ENCODE data around the gene C13orf46. TPM values are rescaled to one million over a fixed set of nuclear protein-coding genes. Genes with fewer than 3 reads are reported as not detected.

Gene C13orf46
- total RNA-seq, 1 donor from 2014 or later: 0.83 TPM

- no peaks in the 10 kb centered on the region for H3K4me1 Mint-ChIP-seq (ENCODE audit: low read depth)
- no peaks in the 10 kb centered on the region for H3K27me3 Mint-ChIP-seq (ENCODE audit: insufficient read depth)
- intact Hi-C loops (cut with micrococcal nuclease): no loop called here
- H3K27ac Mint-ChIP-seq: no peak overlapping the region
- no peaks in the 10 kb centered on the region for H3K9me3 Mint-ChIP-seq
- no peak for DNase-seq (ENCODE audit: low spot score)
- no peak overlapping the region for H3K4me3 Mint-ChIP-seq
- peaks cover 9% of the 10 kb centered on the region for H3K36me3 Mint-ChIP-seq (ENCODE audit: low read depth)
Observed at GRCh38 chr13:114004420-114005205, 30.7 kb upstream of the C13orf46 start.

DNA sequence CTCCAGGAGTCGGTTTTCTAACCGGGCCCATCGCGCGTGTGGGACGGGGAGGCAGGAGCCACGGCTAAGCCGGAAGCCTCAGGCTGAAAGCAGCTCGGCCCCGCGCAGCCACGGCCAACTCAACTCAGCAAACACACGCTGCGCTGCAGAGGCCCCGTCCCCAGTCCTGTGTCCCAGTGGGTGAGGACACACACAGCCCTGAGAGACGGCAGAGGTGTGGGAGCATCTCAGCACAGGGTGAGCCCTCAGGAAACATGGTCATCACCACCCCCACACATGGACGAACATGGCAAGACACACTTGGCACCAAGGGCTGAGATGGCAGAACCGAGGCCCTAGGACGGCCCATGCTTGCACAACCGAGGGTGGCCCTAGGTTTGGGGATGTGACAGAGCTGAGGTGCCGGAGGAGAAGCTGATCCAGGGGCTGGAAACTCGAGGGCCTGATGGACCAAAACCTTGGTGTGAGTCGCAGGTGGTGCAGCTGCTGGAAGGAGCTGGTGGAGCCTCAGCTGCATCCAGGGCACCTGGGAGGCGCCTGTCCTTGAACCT lies 29.0 kb upstream of the C13orf46 start:
- H3K36me3 Mint-ChIP-seq (ENCODE audit: low read depth): peaks cover 13% of the 10 kb centered on the region
- H3K27ac Mint-ChIP-seq: no peak overlapping the region

GRCh38 chr13:114002009-114002544 lies 28.2 kb upstream of the C13orf46 start:
- no peak for DNase-seq (ENCODE audit: low spot score)
- no peaks in the 10 kb centered on the region for H3K27me3 Mint-ChIP-seq (ENCODE audit: insufficient read depth)
- peaks cover 15% of the 10 kb centered on the region for H3K36me3 Mint-ChIP-seq (ENCODE audit: low read depth)
- intact Hi-C loops (cut with micrococcal nuclease): no loop called here
- H3K9me3 Mint-ChIP-seq: no peaks in the 10 kb centered on the region
- H3K4me3 Mint-ChIP-seq: no peak overlapping the region
- no peak overlapping the region for H3K27ac Mint-ChIP-seq
- H3K4me1 Mint-ChIP-seq (ENCODE audit: low read depth): no peaks in the 10 kb centered on the region

More for the DNA sequence above, 29.0 kb upstream of the C13orf46 start:
- intact Hi-C loops (cut with micrococcal nuclease): no loop called here
- H3K4me3 Mint-ChIP-seq: no peak overlapping the region
- H3K4me1 Mint-ChIP-seq (ENCODE audit: low read depth): no peaks in the 10 kb centered on the region
- H3K9me3 Mint-ChIP-seq: no peaks in the 10 kb centered on the region
- no peaks in the 10 kb centered on the region for H3K27me3 Mint-ChIP-seq (ENCODE audit: insufficient read depth)
- no peak for DNase-seq (ENCODE audit: low spot score)

GRCh38 chr13:114001331-114002008 lies 27.6 kb upstream of the C13orf46 start:
- Mint-ChIP-seq H3K36me3 (ENCODE audit: low read depth) (peaks cover 16% of the 10 kb centered on the region), H3K9me3 (no peaks in the 10 kb centered on the region), H3K4me3 (no peak overlapping the region), H3K27ac (no peak overlapping the region), H3K27me3 (ENCODE audit: insufficient read depth) (no peaks in the 10 kb centered on the region), H3K4me1 (ENCODE audit: low read depth) (no peaks in the 10 kb centered on the region)
- intact Hi-C loops (cut with micrococcal nuclease): no loop called here
- DNase-seq (ENCODE audit: low spot score): no peak

GRCh38 chr13:114000151-114001040 lies 26.5 kb upstream of the C13orf46 start:
- Mint-ChIP-seq H3K4me1 (ENCODE audit: low read depth) (no peaks in the 10 kb centered on the region), H3K9me3 (no peaks in the 10 kb centered on the region), H3K27ac (no peak overlapping the region), H3K4me3 (no peak overlapping the region), H3K36me3 (ENCODE audit: low read depth) (peaks cover 16% of the 10 kb centered on the region), H3K27me3 (ENCODE audit: insufficient read depth) (no peaks in the 10 kb centered on the region)
- no peak for DNase-seq (ENCODE audit: low spot score)
- intact Hi-C loops (cut with micrococcal nuclease): no loop called here

DNA sequence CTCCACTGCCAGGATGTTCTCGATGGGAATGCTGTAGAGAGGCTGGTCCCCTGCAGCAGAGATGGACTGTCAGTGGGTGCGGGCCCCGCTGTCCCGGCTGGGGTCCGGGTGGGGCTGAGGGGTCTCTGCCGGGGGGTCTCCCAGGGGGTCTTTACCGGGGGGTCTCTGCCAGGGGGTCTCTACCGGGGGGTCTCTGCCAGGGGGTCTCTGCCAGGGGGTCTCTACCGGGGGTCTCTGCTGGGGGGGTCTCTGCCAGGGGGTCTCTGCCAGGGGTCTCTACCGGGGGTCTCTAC lies 25.7 kb upstream of the C13orf46 start:
- Mint-ChIP-seq H3K27me3 (ENCODE audit: insufficient read depth) (no peaks in the 10 kb centered on the region), H3K4me3 (no peak overlapping the region), H3K36me3 (ENCODE audit: low read depth) (peaks cover 15% of the 10 kb centered on the region), H3K4me1 (ENCODE audit: low read depth) (no peaks in the 10 kb centered on the region), H3K9me3 (no peaks in the 10 kb centered on the region), H3K27ac (no peak overlapping the region)
- no peak for DNase-seq (ENCODE audit: low spot score)
- intact Hi-C loops (cut with micrococcal nuclease): no loop called here

GRCh38 chr13:113998781-113999617 lies 25.1 kb upstream of the C13orf46 start:
- H3K4me1 Mint-ChIP-seq (ENCODE audit: low read depth): no peaks in the 10 kb centered on the region
- peaks cover 20% of the 10 kb centered on the region for H3K36me3 Mint-ChIP-seq (ENCODE audit: low read depth)
- H3K4me3 Mint-ChIP-seq: no peak overlapping the region
- intact Hi-C loops (cut with micrococcal nuclease): no loop called here
- H3K27me3 Mint-ChIP-seq (ENCODE audit: insufficient read depth): no peaks in the 10 kb centered on the region
- no peaks in the 10 kb centered on the region for H3K9me3 Mint-ChIP-seq
- H3K27ac Mint-ChIP-seq: no peak overlapping the region
- no peak for DNase-seq (ENCODE audit: low spot score)

GRCh38 chr13:113997845-113998751 lies 24.2 kb upstream of the C13orf46 start:
- H3K4me1 Mint-ChIP-seq (ENCODE audit: low read depth): no peaks in the 10 kb centered on the region

GRCh38 chr13:113996912-113997745 lies 23.3 kb upstream of the C13orf46 start:
- Mint-ChIP-seq H3K4me1 (ENCODE audit: low read depth) (no peaks in the 10 kb centered on the region), H3K36me3 (ENCODE audit: low read depth) (peaks cover 29% of the 10 kb centered on the region), H3K9me3 (no peaks in the 10 kb centered on the region), H3K4me3 (no peak overlapping the region), H3K27me3 (ENCODE audit: insufficient read depth) (no peaks in the 10 kb centered on the region), H3K27ac (no peak overlapping the region)
- intact Hi-C loops (cut with micrococcal nuclease): no loop called here
- DNase-seq (ENCODE audit: low spot score): no peak

More at GRCh38 chr13:113997845-113998751, 24.2 kb upstream of the C13orf46 start:
- H3K27me3 Mint-ChIP-seq (ENCODE audit: insufficient read depth): no peaks in the 10 kb centered on the region
- H3K36me3 Mint-ChIP-seq (ENCODE audit: low read depth): peaks cover 20% of the 10 kb centered on the region
- no peaks in the 10 kb centered on the region for H3K9me3 Mint-ChIP-seq
- intact Hi-C loops (cut with micrococcal nuclease): no loop called here
- H3K27ac Mint-ChIP-seq: no peak overlapping the region
- H3K4me3 Mint-ChIP-seq: no peak overlapping the region
- no peak for DNase-seq (ENCODE audit: low spot score)

DNA sequence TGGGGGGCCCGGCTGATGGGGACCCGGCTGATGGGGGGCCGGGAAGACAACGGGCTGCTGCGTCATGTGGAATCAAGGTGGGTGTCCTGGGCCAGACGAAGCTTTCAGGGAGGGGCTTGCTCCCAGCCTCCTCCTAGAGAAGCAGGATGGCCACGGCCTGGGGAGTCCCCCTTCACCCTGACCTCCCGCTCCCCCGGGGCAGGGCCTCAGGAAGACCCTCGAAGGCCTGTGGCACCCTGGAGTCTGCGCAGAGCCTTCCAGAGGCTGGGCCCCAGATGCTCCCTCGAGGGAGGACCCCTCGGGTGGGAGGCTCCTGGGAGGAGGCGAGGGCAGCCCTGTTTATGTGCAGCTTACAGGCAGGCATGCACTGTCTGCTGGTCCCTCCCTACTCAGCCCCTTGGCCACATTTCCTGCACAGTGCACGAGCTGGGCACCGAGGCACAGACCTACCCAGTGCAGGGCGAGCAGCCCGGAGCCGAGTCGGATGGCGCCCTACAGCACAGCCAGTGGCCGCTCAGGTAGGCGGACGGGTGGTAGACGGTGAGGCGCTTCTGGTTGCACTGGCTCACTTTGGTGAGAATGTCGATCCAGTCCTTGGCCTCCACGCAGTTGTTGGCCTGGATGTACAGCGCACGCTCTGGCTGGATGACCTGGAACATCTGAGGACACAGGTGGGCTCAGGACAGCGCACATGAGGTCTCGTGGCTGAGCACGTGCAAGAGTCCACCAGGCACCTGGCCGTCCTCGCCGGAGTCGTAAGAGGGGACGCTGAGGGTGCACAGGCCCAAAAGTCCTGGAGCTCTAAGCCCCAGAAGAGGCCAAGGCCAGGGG lies 22.4 kb upstream of the C13orf46 start:
- no peaks in the 10 kb centered on the region for H3K27me3 Mint-ChIP-seq (ENCODE audit: insufficient read depth)
- intact Hi-C loops (cut with micrococcal nuclease): no loop called here
- no peak overlapping the region for H3K4me3 Mint-ChIP-seq
- H3K9me3 Mint-ChIP-seq: no peaks in the 10 kb centered on the region
- no peak for DNase-seq (ENCODE audit: low spot score)
- peaks cover 35% of the 10 kb centered on the region for H3K36me3 Mint-ChIP-seq (ENCODE audit: low read depth)
- no peaks in the 10 kb centered on the region for H3K4me1 Mint-ChIP-seq (ENCODE audit: low read depth)
- no peak overlapping the region for H3K27ac Mint-ChIP-seq

Data from activated T-helper 1 cell treated with anti-CD3 and anti-CD28 coated beads, Interleukin-12 subunit alpha, Interleukin-12 subunit beta, Interleukin-2, Interleukin-4 antibody, amounts not matched to agents 30 ng/mL and 10 ng/mL and 1 ng/mL, durations not matched to agents 14 hours and 24 hours and 36 hours (primary cell).